GM08714 (cell line): ENCODE measurements around the gene MAP2K2.
A peak's percentile ranks its signal among the peaks of the same experiment; 100 is the strongest.
"Not testable (repeated sequence)": the region's sequence is repeated elsewhere in the genome, so short reads cannot be mapped to it uniquely, and the experiment has no call there.

ENCODE experiments used
- H3K4me3 ChIP-seq: fragments of 200-500 bp; sonication (Bioruptor generic); 2 replicates; pipeline ENCODE4 v1.5.1; 2014; ENCODE audit warnings: mild to moderate bottlenecking, low read length, inconsistent platforms
- ZNF274 ChIP-seq: IDR thresholded peaks from 2 replicates; pipeline ENCODE4 v1.6.1; 2012; ENCODE audit warnings: mild to moderate bottlenecking, low read depth, low read length

Gene MAP2K2

DNA sequence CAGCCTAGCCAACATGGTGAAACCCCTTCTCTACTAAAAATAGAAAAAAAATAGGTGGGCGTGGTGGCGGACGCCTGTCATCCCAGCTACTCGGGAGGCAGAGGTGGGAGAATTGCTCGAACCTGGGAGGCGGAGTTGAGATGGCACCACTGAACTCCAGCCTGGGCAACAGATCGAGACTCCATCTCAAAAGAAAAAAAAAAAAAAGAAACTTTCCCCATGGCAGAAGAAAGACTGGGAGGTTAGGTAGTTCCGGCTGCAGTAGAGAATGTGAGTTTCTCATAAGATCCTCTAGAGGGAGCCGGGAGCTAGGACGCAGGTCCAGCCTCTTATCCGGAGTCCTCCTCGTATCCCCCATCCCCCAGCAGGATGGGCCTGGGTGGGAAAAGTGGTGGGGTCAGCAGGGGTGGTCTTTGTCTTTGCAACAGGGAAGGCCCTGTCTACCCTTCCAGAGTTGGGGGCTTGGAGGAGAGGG lies 16.4 kb upstream of the MAP2K2 start:
- no peak overlapping the region for H3K4me3 ChIP-seq
- no peak for TF ChIP-seq ZNF274

GRCh38 chr19:4139614-4140236 lies 15.8 kb upstream of the MAP2K2 start:
- TF ChIP-seq ZNF274 = no peak
- no peak overlapping the region for H3K4me3 ChIP-seq

GRCh38 chr19:4138445-4138844 lies 14.5 kb upstream of the MAP2K2 start:
- no peak for TF ChIP-seq ZNF274
- H3K4me3 ChIP-seq = no peak overlapping the region

DNA sequence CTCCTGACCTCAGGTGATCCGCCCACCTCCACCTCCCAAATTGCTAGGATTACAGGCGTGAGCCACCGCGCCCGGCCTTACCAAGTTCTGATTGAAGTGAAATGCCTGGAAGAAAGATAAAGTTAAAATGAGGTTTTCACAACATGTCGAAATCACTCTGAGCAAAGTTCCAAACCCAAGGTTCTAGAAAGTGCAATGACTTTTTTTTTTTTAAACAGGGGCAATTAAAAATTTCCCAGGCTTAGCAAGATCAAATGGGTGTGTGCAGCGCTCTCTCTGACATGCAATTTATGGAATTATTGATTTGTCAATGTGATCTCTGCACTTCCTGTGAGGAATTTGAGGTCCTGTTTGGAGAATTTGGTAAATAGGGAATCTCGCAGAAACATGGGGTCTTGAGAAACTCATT lies 12.8 kb upstream of the MAP2K2 start:
- H3K4me3 ChIP-seq = no peak overlapping the region
- no peak for TF ChIP-seq ZNF274

DNA sequence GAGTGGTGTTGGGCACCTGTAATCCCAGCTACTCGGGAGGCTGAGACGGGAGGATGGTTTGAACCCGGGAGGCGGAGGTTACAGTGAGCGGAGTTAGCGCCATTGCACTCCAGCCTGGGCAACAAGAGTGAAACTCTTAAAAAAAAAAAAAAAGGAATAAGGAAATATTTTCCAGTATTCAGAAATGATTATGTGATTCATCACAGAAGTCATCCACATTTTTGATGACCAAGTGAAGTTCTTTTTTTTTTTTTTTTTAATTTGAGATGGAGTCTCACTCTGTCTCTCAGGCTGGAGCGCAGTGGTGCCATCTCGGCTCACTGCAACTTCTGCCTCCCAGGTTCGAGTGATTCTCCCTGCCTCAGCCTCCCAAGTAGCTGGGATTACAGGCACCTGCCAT lies 11.5 kb upstream of the MAP2K2 start:
- not testable (repeated sequence) for H3K4me3 ChIP-seq

- TF ChIP-seq ZNF274 = no peak
- H3K4me3 ChIP-seq = no peak overlapping the region
These were observed 10.4 kb upstream of the MAP2K2 start for GRCh38 chr19:4134351-4134750.

- TF ChIP-seq ZNF274 = no peak
These were observed 7.0 kb upstream of the MAP2K2 start for GRCh38 chr19:4130744-4131438.

DNA sequence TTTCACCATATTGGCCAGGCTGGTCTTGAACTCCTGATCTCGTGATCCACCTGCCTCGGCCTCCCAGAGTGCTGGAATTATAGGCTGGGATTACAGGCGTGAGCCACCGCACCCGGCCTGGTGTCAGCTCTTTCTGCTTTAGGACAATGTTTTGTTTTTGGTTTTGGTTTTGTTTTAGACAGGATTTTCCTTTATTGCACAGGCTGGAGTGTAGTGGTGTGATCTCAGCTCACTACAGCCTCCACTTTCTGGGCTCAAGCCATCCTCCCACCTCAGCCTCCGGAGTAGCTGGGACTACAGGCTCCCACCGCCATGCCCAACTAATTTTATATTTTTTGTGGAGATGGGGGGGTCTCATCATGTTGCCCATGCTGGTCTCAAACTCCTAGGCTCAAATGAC lies 5.1 kb upstream of the MAP2K2 start:
- H3K4me3 ChIP-seq = not testable (repeated sequence)

More at GRCh38 chr19:4130744-4131438, 7.0 kb upstream of the MAP2K2 start:
- H3K4me3 ChIP-seq = no peak overlapping the region

DNA sequence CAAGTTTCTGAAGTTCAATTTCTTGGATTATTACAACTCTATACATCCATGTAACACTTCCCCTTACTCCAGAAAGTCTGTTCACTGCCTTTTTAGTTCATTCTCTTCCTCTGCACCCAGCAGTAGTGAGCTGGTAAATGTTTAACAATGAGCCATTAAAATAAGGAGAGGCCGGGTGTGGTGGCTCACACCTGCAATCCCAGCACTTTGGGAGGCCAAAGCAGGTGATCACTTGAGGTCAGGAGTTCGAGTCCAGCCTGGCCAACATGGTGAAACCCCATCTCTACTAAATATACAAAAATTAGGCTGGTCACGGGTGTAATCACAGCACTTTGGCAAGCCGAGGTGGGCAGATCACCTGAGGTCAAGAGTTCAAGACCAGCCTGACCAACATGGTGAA lies 3.4 kb upstream of the MAP2K2 start:
- not testable (repeated sequence) for H3K4me3 ChIP-seq

DNA sequence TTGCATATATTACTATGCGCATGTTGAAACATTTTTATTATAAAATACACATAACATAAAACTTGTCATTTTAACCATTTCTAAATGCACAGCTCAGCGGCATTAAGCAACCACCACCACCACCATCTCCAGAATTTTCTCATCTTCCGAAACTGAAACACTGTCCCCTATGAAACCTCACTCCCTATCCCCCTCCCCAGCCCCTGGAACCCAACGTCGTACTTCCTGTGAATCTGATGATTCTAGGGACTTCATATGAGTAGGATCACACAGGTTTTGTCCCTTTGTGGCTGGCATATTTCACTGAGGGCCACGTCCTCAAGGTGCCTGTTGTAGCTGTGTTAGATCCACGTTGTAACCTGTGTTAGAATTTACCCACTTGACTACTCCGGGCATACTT lies 716 bp upstream of the MAP2K2 start:
- TF ChIP-seq ZNF274 = no peak
- peak overlapping the region; percentile 80; the same call in 1 of the 2 replicates for H3K4me3 ChIP-seq

- H3K4me3 ChIP-seq = peak overlapping the region; percentile 75
- no peak for TF ChIP-seq ZNF274
These were observed 1.4 kb downstream of the MAP2K2 start for GRCh38 chr19:4122480-4122879.

DNA sequence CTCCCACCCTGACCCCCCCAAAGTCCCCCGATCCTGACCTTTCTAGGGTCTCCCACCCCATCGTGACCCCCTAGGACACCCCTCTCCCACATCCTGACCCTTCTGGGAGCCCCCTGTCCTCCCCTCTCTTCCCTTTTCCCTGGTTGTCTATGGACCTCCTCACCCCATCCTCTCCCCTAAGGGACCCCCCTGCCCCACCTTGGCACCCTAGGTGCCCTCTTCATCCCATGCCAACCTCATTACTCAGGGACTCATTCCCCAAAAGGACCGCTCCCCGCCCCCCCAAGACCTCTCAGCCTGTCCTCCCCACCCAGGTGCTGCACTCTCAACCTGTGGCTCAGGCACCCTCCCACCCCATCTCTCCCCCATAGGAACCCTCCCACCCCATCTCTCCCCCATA lies 2.1 kb downstream of the MAP2K2 start:
- no peak overlapping the region for H3K4me3 ChIP-seq
- TF ChIP-seq ZNF274 = no peak

- no peak for TF ChIP-seq ZNF274
- no peak overlapping the region for H3K4me3 ChIP-seq
These were observed 2.7 kb downstream of the MAP2K2 start for GRCh38 chr19:4121273-4121612.

DNA sequence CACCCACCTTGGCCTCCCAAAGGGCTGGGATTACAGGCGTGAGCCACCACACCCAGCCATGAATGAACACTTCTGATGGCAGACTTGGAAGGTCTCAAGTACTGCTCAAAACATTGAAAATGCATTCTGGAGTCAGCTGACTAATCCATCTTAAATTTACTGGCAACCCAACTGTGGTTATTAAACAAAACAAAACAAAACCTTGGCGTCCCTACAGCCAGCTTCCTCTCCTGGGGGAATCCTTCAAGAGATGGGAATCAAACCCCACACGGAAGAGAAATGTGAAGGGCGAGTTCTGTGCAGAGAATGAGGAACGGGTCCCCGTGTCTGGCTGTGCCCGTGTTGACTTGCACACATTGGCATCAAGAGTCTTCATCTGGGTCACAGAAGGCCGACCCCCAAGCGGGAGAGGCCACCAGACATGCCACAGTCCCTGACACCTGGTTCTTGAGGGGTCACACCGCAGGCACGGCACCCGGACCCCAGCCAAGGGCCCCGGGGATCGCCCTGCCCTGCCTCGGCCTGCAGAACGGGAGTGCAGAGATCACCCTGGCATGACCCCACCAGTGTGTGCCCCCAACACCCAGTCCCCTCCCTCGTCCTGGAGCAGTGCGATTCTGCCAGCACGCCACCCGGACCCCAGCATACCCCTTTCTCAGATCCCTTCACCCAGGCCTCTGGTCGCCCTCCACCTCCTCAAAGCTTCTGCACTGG lies 3.2 kb downstream of the MAP2K2 start:
- H3K4me3 ChIP-seq = no peak overlapping the region
- TF ChIP-seq ZNF274 = no peak

- TF ChIP-seq ZNF274 = no peak
These were observed 4.2 kb downstream of the MAP2K2 start for GRCh38 chr19:4119763-4120162.

More at GRCh38 chr19:4119763-4120162, 4.2 kb downstream of the MAP2K2 start:
- no peak overlapping the region for H3K4me3 ChIP-seq
